CD1c-positive myeloid dendritic cell (primary cell): ENCODE measurements around the gene SLC24A3.

Source experiments
- DNase-seq: peaks from one replicate; pipeline ENCODE4 v3.0.0-alpha.2; 2016; ENCODE audit errors: extremely low spot score

Gene SLC24A3

DNA sequence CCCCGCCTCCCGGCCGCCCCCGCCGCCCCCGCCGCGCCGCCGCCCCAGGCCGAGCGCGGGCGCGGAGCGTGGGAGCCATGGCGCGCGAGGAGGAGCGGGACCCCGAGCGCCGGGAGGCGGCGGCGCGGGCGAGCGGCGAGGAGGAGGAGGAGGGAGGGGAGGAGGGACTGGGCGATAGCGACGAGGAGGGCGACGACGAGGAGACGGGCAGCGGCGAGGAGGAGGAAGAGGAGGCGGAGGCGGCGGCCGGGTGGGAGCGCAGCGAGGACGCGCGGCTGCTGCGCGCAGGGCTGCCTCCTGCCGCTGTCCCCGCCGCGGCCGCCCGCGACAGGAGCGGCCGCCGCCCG, at the start of gene SLC24A3:
Gene SLC24A3, plus strand, starts transcription at position 174 of the 347 bp plus-strand sequence.
- DNase-seq, result no peak

DNA sequence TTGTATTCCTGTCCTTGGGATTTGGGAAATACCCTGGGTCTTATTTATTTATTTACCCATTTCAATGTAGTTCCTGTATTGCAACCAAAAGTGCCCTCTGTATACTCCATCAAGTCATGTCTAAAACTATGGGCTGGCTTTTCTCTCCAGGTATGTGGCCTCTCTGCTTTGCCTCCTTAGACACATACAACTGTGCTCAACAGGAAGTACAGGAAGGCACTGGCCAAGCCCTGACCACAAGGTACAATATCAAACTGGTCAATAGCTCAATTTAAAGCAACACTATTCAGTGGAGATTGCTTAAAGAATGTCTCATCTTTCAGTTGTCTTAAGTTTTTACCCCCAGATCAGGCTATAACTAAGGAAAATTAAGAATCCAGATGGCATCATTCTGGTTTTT, 42.3 kb upstream of the SLC24A3 start:
- DNase-seq, result no peak

DNA sequence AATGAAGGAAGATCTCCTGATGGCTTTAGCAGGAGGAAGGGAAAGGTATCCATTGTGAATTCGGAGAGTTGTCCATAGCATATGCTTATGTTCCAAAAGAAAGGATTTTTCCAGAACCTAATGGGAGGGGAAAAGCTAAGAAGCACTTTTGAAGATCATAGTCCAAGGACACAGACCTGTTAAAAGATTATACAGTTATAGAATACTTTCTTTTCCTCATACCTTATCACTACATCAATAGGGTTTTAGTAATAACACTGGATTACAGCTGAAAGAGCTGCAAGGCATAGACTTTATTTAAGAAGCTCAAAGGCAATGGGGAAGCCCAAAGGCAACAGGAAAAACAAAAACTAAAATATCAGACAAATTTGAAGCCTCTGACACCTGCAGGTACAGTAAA, 39.8 kb upstream of the SLC24A3 start:
- no peak for DNase-seq

DNA sequence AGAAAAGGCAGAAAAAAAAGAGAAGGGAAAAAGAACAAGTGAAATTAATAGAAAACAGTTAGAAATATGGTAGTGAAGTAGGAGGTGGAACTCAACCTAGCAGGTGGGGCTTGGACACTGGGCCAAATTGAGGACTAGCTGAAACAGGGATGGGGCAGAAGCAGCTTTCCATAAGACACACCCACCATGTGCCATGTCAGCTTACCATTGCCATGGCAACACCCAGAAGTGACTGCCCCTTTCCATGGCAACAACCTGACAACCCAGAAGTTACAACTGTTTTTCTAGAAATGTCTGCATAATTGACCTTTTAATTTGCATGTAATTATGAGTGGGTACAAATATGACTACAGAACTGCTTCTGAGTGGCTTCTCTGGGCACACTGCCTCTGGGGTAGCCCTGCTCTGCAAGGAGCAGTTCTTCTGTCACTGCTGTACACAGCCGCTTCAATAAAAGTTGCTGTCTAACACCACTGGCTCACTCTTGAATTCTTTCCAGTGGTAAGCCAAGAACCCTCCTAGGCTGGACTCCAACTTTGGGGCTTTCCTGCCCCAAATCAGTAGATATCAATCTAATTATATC, 35.9 kb upstream of the SLC24A3 start:
- DNase-seq, result no peak

DNA sequence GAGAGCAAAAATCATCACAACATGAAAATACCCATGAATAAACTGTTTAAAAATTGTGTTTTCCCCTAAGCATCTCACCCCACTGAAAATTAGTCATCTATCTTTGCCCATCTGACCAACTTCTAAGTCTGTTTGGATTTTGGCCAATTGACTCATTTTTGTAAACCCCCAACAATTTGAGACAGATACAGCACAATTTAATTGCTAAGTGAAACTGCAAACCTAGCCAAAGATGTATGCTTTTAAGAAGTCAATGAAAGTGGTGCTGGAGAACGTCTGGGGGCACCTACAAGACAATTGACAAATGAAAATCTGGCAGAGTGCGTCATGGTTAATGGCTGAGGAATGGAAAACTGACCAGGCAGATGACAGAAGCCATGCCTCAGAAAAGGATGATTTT, 30.9 kb upstream of the SLC24A3 start:
- DNase-seq, result no peak

DNA sequence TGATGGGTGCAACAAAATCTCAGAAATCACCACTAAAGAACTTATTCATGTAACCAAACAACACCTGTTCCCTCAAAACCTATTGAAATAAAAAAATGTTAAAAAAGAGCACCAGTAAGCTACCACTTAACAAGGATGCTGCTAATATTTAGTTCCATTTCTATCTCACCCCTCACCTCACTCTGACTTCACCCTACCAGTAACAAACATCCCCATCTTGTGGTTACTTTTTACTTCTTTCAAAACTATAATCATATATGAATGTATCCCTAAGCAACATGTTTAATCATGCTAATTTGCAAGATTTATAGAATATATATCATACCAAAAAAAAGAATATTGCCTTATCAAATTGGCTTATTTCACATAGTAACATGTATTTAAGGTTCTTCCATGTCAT, 27.4 kb upstream of the SLC24A3 start:
- DNase-seq, result no peak

DNA sequence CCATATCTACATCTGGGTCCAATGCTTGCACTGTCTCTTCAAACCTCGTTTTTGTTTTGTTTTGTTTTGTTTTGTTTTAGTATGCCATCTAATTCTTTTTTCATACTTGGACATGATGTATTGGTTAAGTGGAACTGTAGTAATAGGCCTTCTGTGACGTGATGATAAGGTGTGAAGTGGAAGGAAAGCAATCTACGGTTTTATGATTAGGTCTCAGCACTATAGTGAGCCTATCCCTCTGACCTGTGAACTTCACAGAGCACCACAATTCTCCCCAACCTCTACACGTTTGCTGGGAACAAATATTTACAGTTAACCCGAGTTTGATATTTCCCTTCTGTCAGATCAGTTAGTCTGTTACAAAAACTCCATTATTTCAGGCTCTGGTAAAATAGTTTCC, 19.1 kb upstream of the SLC24A3 start:
- no peak for DNase-seq

DNA sequence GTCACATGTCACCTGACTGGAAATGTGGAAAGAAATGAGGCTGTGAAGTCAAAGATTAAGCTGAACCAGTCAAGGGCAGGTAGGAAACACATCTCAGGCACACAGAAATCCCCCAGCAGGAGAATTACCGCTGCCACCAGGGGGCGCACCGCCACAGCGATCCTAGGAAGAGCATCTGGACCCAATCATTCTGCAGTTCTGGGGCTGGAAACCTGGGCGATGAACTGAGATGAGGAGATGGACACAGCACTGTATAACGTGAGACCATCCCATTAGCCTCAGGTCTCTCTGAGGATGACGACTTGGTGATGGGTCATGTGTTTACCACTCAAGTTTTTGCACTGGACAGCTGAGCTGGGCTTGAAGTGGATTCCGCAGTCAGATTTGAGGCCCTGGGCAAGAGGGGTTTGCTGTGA, 6.5 kb upstream of the SLC24A3 start:
- DNase-seq, result peak; percentile 74

DNA sequence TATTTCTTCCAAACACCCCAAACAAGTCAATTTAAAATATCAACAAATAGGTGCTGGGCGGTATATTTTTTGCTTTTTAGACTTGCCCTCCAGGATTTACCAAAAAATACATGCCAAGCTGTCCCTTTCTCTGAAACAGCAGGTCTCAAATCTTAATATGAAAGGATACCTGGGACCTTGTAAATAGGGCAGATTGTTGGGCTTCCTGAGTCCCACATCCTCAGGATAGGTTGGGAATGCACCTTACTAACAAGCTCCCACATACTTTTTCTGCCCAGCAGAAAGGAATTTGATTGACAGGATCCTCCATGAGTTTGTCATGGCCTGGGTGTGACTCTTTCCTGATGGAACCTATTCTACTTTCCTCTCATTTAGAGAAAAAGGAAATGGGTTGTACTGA, 4.9 kb upstream of the SLC24A3 start:
- no peak for DNase-seq

DNA sequence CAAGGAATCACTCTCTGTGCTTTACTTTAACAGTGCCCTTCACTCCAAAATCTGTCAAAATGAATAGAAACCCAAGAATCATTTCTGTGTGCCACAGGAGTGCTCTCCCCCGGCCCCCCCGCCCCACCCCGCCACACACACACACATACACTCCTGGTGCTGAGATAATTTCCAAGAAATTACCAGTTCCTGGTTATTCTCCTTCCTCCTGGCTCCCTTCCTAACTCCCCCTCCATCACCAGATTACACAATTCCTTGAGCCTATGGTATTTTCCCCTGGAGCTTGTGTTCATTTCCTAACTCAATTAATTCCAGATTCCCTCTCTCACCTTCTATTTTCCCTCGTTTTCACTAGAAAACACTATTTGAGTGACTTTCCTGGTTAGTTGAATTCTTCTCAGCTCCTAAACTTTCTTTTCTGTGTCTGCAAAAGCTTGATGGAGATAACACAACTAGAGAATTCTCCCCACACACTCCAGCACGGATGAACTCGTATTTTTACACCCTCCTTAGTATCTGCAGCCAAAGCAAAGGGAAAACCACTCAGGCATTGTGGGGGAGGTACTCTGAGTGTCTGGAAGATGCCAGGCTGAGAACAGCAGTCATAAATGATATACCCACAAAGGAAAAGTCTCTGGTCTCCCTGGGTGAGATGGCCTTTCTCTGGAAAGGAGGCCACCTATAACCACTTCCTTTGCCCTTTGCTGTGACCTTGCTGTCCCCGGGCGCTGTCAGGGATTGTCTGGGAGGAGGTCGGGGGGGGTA, 1.9 kb upstream of the SLC24A3 start:
- no peak for DNase-seq

DNA sequence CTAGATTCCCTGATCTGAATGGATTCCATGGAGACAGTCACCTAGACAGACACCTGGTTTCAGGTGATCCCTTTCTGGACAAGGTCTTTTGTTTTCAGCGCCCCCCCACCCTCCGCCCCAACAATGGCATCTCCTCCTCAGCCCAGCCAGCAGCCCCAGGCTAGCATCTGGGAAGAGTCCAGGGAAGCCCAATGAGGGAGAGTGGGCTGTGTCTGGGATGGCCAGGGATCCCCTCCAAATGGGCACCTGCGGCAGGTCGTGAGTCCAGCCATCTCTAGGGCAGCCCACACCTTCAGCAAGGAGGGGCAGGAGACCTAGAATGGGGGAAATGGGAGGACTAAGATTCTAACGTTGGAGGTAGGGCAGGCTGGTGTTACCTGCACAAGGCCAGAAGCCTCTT, 1.2 kb upstream of the SLC24A3 start:
- DNase-seq, result no peak

DNA sequence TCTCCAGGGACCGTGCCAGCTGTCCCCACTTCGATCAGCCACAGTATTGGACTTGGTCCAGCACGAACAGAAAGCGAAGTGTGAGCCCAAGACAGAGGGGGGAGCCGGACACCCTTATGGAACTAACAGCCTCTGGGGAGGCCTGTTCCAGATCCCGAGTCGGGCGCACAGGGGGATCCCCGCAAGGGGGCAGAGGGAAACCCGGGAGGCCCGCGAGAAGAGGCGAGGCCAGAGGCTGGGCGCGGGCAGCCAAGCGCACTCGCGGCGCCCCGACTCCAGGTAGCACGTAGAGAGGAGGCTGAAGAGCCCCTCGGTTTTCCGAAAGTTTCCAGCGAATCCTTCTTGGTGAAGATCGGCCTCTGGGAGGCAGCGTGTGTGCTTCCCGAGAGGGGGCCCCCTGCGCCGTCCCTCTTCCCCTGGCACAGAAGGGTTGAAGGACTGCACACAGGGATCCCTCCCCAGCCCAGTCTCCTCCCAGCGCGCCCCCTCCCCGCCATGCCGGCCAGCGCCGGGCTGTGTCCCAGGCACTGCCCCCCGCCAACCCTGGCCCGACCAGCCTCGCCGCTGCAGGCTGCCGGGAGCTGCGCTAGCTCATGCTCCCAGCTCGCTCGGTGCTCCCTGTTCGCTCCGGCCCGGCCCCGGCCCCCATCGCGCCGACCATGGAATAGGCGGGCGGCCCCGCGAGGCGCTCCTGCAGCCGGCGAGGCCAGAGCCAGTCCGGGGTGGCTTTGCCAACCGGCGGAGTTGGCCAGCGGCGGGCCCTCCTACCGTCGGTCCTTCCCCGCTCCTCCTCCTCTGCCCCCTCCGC, 577 bp upstream of the SLC24A3 start:
- no peak for DNase-seq

DNA sequence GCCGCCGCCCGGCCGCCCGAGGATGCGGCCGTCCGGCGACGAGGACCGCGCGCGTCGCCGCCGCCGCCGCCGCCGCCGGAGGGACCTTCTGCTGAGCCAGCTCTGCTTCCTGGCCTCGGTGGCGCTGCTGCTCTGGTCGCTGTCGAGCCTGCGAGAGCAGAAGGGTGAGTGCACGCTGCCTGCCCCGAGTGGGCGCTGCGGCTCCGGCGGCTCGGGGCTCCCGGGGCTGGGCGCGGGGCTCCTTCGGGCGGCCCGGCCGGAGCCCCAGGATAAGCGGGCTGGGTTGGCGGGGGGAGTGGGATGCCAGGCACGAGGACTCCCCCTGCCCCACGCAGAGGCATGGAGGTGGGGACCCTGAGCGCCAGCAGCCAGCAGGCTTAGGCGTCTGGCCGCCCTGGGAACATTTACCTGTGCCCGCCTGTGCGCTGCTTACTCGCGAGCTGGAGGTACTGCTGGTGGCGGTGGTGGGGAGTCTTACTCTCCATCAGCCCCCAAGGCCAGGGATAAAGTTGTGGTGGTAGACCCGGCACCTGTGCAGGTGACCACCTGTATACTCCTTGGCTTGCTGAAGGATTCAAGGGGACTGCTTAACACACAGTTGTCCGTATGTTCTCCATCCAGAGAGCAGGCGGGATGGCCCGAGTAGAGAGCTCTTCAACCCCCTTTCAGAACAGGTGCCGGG, 520 bp downstream of the SLC24A3 start:
- DNase-seq, result peak; percentile 63

DNA sequence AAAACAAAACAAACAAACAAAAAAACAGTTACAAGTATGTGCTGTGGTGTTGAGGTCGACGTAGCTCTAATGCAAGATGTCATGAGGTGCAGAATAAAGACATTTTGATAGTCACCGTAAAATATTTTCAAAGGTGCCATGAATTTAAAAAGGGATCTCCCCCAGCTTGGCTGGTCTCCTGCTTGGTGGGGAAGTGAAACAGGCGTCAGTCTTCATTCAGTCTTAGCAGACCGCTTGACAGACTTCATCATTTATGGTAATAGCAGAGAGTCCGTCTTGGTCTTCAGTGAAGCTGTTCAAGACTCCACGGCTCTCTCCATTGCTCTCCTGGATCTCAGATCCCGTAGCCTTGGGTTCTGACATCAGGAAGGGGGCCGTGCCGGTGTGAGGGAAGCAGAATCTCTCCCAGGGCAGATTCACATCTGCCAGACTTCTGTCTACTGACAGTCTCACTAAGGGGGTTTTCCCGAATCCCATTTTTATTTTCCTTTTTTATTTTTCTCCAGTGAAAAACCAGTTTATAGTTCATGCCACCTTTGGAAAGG, 1.6 kb downstream of the SLC24A3 start:
- DNase-seq, result peak; percentile 9

DNA sequence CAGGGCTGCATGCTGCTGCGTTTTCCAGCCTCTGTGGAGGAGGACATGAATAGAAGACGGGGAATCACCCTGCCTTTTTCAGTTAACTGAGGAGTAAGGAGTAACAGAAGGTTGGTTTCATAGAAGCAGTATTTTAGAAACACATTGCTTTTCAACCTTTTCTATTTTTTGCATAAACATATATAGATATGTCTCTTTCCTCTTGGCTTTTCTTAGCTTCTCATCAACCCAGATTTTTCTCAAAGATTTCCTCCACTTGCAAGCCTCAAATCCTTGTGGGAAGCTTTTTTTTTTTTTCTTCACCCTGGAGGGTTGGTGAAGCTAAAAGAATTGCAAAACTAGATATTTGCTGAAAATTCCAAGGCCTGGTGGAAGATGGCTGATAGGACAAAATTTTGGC, 6.0 kb downstream of the SLC24A3 start:
- DNase-seq, result no peak

DNA sequence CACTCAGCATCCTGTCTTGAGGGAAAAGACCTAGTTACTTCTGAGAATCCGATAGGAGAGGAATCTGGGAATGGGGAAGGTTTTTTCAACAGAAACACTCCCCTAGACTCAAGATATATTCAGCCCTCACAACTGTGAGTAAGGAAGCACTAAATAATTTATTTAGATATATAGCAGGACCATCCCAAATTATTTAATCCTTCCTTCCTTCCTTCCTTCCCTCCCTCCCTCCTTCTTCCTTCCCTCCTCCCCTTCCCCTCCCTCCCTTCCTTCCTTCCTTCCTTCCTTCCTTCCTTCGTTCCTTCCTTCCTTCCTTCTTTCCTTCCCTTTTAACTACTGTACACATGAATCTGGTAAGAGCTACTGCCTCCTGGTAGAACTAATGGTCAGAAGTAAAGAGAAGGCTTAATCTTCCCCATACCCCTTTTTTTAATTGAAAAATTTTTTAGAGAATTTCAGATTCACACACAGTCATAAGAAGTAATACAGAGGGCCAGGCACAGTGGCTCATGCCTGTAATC, 10.1 kb downstream of the SLC24A3 start:
- no peak for DNase-seq

DNA sequence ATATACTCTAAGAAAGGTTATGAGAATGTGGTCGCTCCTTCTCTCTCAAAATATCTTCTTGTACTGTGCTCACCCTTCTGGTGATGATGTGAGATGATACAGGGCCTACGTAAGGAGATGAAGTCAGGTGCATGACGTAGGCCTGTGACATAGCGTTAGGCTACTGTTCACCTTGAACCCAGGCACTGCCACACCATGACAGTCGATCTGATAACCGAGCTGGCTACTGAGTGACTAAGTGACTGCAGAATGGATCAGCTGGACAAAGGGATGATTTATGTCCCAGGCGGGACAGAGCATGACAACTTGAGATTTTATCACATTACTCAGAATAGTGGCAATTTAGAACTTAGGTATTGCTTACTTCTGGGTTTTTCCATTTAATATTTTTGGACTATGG, 11.2 kb downstream of the SLC24A3 start:
- no peak for DNase-seq

DNA sequence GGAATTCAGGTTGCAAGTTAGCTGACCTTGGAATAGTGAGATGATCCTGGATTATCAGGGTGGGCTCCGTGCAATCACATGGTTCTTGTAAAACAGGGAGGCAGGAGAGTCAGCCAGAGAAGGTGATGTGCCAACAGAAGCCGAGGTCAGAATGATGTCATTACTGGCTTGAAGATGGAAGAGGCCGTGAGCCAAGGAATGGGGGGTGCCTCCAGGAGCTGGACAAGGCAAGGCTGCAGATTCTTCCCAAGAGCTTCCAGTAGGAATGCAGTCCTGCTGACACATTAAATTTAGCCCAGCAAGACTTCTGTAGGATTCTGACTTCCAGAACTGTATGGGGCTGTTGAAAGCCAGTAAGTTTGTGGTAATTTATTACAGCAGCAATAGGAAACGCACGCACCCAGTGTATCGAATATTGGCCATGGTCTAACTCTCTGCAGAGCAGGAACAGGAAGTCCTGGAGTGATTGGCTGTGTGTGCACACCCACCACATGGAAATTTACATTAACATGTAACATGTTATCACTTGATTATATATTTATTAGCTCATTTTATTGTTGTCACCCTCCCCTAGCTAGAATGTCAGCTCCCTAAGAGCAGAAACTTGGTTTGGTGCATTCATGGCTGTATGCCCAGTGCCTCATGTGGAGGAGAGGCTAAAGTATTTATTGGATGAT, 19.1 kb downstream of the SLC24A3 start:
- no peak for DNase-seq

DNA sequence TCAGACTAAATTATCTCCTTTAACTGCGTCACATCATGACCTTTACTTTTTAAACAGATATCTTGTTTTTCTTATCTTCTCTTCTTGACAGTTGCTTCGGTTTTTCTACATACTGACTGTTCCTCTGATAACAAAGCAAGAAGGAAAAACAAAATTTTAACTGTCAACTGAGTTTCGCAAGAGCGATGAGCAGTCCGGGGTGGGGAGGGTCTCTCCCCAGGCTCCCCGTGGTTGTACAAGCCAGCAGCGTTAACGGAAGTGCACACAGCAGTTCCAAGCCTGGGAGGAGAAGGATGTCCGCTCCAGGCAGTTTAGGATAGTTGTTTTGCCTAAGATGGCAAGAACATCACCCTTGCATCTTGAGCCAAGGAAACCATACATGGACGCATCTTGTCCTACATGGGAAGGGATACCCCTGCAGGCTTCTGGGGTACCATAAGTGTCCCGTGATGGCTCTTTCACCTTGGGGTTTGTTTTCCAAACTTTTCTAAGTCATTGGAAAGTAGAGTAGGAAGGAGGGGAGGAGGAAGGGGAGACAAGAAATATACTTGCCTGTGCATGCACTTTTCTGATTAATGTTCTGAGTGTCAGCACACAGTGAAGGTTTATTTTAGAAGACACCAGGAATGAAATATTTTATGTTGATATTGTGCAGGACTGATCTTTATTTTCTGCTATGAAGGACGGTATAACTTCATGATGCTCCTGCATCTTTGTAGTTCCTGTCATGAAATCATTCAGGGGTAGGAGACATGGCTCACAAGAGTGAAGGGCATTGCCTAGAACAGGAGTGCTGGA, 20.8 kb downstream of the SLC24A3 start:
- no peak for DNase-seq

DNA sequence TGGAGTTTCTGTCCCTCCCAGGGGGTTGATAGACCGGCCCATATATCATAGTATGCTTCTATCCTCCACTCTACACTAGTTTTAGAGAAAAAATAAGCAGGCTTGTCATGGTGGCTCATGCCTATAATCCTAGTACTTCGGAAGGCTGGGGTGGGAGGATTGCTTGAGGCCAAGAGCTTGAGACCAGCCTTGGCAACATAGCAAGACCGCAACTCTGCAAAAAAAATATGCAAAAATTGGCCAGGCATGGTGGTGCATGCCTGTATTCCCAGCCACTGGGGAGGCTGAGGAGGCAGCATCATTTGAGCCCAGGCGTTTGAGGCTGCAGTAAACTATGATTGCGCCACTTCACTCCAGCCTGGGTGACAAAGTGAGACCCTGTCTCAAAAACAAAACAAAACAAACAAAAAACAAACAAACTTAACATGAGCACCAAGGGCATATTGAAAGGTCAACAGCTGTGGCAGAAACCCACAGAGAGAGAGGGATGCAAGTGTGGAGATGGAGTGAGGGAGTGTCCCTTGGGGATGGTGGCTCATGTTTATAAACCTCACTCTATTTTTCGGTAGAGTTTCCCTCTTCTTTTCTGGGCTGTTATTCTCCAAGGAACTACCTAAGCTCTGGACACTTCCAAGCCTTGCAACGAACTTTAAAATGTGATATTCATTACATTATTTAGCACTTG, 24.1 kb downstream of the SLC24A3 start:
- DNase-seq, result no peak
